Cardiac muscle cell (in vitro differentiated cells and primary cell): ENCODE measurements around the gene STARD3NL. TPM values are rescaled to one million over a fixed set of nuclear protein-coding genes. Genes with fewer than 3 reads are reported as not detected.
"Not testable (repeated sequence)": the region's sequence is repeated elsewhere in the genome, so short reads cannot be mapped to it uniquely, and the experiment has no call there.

Source experiments
- DNase-seq, 2 donors: peaks; one replicate each; pipeline versions ENCODE4 v3.0.0 to v3.0.0-alpha.2; 2010 to 2017; ENCODE audit warnings: low read depth in 1 of 2, low spot score in 1 of 2
- H3K27ac ChIP-seq: fragments of 200-600 bp; sonication (generic); 2 replicates; pipeline ENCODE4 v1.5.1; 2016
- H3K27me3 ChIP-seq: fragments of 200-600 bp; sonication (generic); 2 replicates; pipeline ENCODE4 v1.6.0; 2016; ENCODE audit warnings: control low read depth
- H3K36me3 ChIP-seq: fragments of 200-600 bp; sonication (generic); 2 replicates; pipeline ENCODE4 v1.5.1; 2016; ENCODE audit warnings: control low read depth
- H3K4me1 ChIP-seq: fragments of 200-600 bp; sonication (generic); 2 replicates; pipeline ENCODE4 v1.8.1; 2017; ENCODE audit warnings: low read depth, mild to moderate bottlenecking, mixed run types
- H3K4me3 ChIP-seq: fragments of 200-600 bp; sonication (generic); 2 replicates; pipeline ENCODE4 v1.5.1; 2016; ENCODE audit warnings: mild to moderate bottlenecking
- H3K9me3 ChIP-seq: fragments of 200-600 bp; sonication (generic); 2 replicates; pipeline ENCODE4 v1.5.1; 2017; ENCODE audit warnings: low read depth, mild to moderate bottlenecking, control low read depth
- polyA plus RNA-seq: library from polyadenylated mRNA; unstranded; fragments of >200 nt; fragmentation: Nextera tagmentation; extraction: Ambion mirVana; gene quantifications from 2 replicates; pipeline ENCODE4 v1.2.1, GENCODE V29; 2016
- total RNA-seq: library from RNA; depleted of rRNA; stranded (reverse); fragments of >200 nt; gene quantifications from 2 replicates; pipeline ENCODE4 v1.2.3, GENCODE V29; 2016
- TF ChIP-seq, protein P1 (sequence below): IDR thresholded peaks from 2 replicates; pipeline ENCODE4 v1.5.1; 2012; ENCODE audit warnings: low read depth, mild to moderate bottlenecking, low read length

Gene STARD3NL
- total and polyA plus RNA-seq, 2 experiments from 2014 or later: 55.4 to 111 TPM

- no peak overlapping the region for H3K27ac ChIP-seq
- H3K4me1 ChIP-seq: no peaks in the 10 kb centered on the region
- TF ChIP-seq, protein P1, sequence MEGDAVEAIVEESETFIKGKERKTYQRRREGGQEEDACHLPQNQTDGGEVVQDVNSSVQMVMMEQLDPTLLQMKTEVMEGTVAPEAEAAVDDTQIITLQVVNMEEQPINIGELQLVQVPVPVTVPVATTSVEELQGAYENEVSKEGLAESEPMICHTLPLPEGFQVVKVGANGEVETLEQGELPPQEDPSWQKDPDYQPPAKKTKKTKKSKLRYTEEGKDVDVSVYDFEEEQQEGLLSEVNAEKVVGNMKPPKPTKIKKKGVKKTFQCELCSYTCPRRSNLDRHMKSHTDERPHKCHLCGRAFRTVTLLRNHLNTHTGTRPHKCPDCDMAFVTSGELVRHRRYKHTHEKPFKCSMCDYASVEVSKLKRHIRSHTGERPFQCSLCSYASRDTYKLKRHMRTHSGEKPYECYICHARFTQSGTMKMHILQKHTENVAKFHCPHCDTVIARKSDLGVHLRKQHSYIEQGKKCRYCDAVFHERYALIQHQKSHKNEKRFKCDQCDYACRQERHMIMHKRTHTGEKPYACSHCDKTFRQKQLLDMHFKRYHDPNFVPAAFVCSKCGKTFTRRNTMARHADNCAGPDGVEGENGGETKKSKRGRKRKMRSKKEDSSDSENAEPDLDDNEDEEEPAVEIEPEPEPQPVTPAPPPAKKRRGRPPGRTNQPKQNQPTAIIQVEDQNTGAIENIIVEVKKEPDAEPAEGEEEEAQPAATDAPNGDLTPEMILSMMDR: no peak
- no peaks in the 10 kb centered on the region for H3K9me3 ChIP-seq
- no peak for DNase-seq
- H3K27me3 ChIP-seq: no peaks in the 10 kb centered on the region
- no peaks in the 10 kb centered on the region for H3K36me3 ChIP-seq
- H3K4me3 ChIP-seq: no peak overlapping the region
Observed at GRCh38 chr7:38241071-38241470, 63.0 kb downstream of the STARD3NL start.

- Histone ChIP-seq H3K9me3 (no peaks in the 10 kb centered on the region), H3K27me3 (no peaks in the 10 kb centered on the region)
Observed at GRCh38 chr7:38242814-38243213, 64.8 kb downstream of the STARD3NL start.

DNA sequence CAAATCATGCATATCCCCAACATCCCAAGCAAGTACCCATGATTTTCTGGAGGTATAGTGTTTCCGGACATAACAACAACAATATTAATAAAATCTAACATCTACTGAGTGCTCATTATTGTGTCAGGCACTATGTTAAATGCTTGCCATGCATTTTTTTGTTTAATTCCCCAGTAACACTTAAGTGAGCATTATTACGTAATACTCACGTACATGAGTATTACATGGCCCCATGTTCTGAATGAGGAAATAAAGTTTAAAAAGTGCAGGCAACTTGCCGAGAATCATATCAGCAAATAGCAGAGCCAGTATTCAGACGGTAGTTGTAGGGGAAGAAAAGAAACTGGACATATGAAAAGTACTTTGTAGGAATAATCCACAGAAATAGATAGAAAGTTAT is 65.3 kb downstream of the STARD3NL start:
- not testable (repeated sequence) for H3K36me3 ChIP-seq

More at GRCh38 chr7:38242814-38243213, 64.8 kb downstream of the STARD3NL start:
- no peak for DNase-seq
- H3K4me1 ChIP-seq: no peaks in the 10 kb centered on the region
- no peak overlapping the region for H3K4me3 ChIP-seq
- H3K27ac ChIP-seq: no peak overlapping the region
- TF ChIP-seq, protein P1: no peak
- H3K36me3 ChIP-seq: no peaks in the 10 kb centered on the region

GRCh38 chr7:38244516-38244915 is 66.5 kb downstream of the STARD3NL start:
- Histone ChIP-seq H3K4me3 (no peak overlapping the region), H3K9me3 (no peaks in the 10 kb centered on the region), H3K27me3 (no peaks in the 10 kb centered on the region), H3K4me1 (no peaks in the 10 kb centered on the region), H3K36me3 (no peaks in the 10 kb centered on the region), H3K27ac (no peak overlapping the region)
- TF ChIP-seq, protein P1: no peak
- no peak for DNase-seq

More for the DNA sequence above, 65.3 kb downstream of the STARD3NL start:
- not testable (repeated sequence) for H3K4me3 ChIP-seq, H3K9me3 ChIP-seq, H3K27ac ChIP-seq, H3K27me3 ChIP-seq, H3K4me1 ChIP-seq
- DNase-seq: peak in 1 of 2 donors; percentile 49

- Histone ChIP-seq H3K36me3 (no peaks in the 10 kb centered on the region), H3K4me3 (no peak overlapping the region), H3K27ac (no peak overlapping the region), H3K27me3 (no peaks in the 10 kb centered on the region), H3K9me3 (no peaks in the 10 kb centered on the region), H3K4me1 (no peaks in the 10 kb centered on the region)
- TF ChIP-seq, protein P1: no peak
- no peak for DNase-seq
Observed at GRCh38 chr7:38245409-38245977, 67.4 kb downstream of the STARD3NL start.

DNA sequence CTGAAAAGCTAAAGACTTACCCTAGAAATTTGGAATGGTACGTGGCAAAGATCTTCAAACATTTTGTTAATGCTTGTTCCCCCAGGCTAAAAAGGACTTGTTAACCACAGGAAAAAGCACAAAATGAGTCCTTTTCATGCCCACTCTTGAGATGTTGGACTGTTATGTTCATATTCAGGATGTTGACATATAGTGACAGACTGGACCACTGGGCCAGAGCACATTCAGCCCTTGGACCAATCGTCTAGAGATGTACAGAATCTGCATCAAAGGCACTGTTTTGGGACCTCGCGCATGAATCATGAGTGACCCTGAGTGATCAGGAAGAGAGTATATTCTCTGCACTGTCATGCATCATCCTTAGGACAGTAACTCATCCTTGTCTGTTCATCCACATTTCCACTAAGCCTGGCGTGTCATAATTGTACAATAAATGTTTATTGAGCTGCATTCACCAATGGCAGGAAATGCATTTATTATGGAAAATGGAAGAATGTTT is 70.1 kb downstream of the STARD3NL start:
- no peaks in the 10 kb centered on the region for H3K27me3 ChIP-seq
- no peaks in the 10 kb centered on the region for H3K4me1 ChIP-seq
- no peak overlapping the region for H3K27ac ChIP-seq
- H3K4me3 ChIP-seq: no peak overlapping the region
- no peaks in the 10 kb centered on the region for H3K9me3 ChIP-seq
- no peaks in the 10 kb centered on the region for H3K36me3 ChIP-seq
- TF ChIP-seq, protein P1: no peak
- no peak for DNase-seq

DNA sequence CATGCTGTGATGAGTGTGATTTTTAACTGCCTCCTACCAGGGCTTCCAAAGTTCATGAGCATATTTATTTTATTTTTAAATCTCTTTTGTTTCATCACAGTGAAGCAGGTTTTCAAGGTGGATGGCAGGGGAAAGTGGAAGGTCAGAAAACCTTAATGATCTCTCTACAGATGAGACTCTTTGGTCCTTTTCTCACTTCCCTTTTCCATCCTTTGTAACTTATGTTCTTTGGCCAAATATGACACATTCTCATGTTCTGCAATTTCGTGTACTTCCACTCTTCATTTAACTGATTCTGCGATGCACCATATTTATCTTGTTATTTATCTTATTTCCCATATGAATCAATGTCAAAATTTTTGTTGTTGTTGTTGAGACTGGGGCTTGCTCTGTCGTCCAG is 71.8 kb downstream of the STARD3NL start:
- not testable (repeated sequence) for H3K4me1 ChIP-seq

More for the DNA sequence above, 71.8 kb downstream of the STARD3NL start:
- not testable (repeated sequence) for H3K27ac ChIP-seq, H3K9me3 ChIP-seq, H3K4me3 ChIP-seq, DNase-seq, H3K36me3 ChIP-seq, H3K27me3 ChIP-seq
